GM19372 (cell line): ENCODE measurements around the gene ULBP1.
"Not testable (repeated sequence)": the region's sequence is repeated elsewhere in the genome, so short reads cannot be mapped to it uniquely, and the experiment has no call there.

Experiments
- ATAC-seq: cut with Tn5 transposase; IDR thresholded peaks from one replicate; pipeline ENCODE4 v1.9.1; 2021; ENCODE audit warnings: mild to moderate bottlenecking, low read depth, moderate library complexity; ENCODE audit not compliant: unreplicated experiment

ULBP1 gene

GRCh38 chr6:150021870-150022269 is 58.1 kb downstream of the ULBP1 start:
- ATAC-seq = not testable (repeated sequence)
